ENCODE results near the gene MYCN. TPM values are rescaled to one million over a fixed set of nuclear protein-coding genes. Genes with fewer than 3 reads are reported as not detected.
"Not testable (repeated sequence)": the region's sequence is repeated elsewhere in the genome, so short reads cannot be mapped to it uniquely, and the experiment has no call there.

Gene MYCN
- total RNA-seq, 2 experiments from 2014 or later, result 0.16 to 0.22 TPM

- H3K27me3 Mint-ChIP-seq, result no peaks in the 10 kb centered on the region
- H3K4me1 Mint-ChIP-seq (ENCODE audit: low read depth), result no peaks in the 10 kb centered on the region
- ChIA-PET POLR2A (no interaction called here), CTCF (no interaction called here)
- no peak for ATAC-seq
- no peaks in the 10 kb centered on the region for H3K9me3 Mint-ChIP-seq
- intact Hi-C loops (cut with micrococcal nuclease), result no loop called here
- H3K4me3 Mint-ChIP-seq, result no peak overlapping the region
- no peak overlapping the region for H3K27ac Mint-ChIP-seq
- H3K36me3 Mint-ChIP-seq (ENCODE audit: low read depth), result no peaks in the 10 kb centered on the region
- no peak for TF ChIP-seq CTCF (IDR thresholded peaks at IDR 0.05)
- DNase-seq, result no peak
Observed at GRCh38 chr2:15920696-15921095, 19.7 kb upstream of the MYCN start.

GRCh38 chr2:15923597-15923996 is 16.8 kb upstream of the MYCN start:
- CTCF ChIA-PET, result no interaction called here
- DNase-seq (no peak), ATAC-seq (no peak)
- peaks cover 1% of the 10 kb centered on the region for H3K27me3 Mint-ChIP-seq
- H3K4me1 Mint-ChIP-seq (ENCODE audit: low read depth), result no peaks in the 10 kb centered on the region
- intact Hi-C loops (cut with micrococcal nuclease), result no loop called here
- POLR2A ChIA-PET, result no interaction called here
- H3K27ac Mint-ChIP-seq, result no peak overlapping the region
- TF ChIP-seq CTCF (IDR thresholded peaks at IDR 0.05), result no peak
- H3K4me3 Mint-ChIP-seq, result no peak overlapping the region
- H3K36me3 Mint-ChIP-seq (ENCODE audit: low read depth), result no peaks in the 10 kb centered on the region
- no peaks in the 10 kb centered on the region for H3K9me3 Mint-ChIP-seq

- Mint-ChIP-seq H3K4me1 (ENCODE audit: low read depth) (no peaks in the 10 kb centered on the region), H3K4me3 (no peak overlapping the region), H3K9me3 (no peaks in the 10 kb centered on the region), H3K27ac (no peak overlapping the region), H3K36me3 (ENCODE audit: low read depth) (no peaks in the 10 kb centered on the region), H3K27me3 (peaks cover 1% of the 10 kb centered on the region)
- intact Hi-C loops (cut with micrococcal nuclease), result no loop called here
- DNase-seq (no peak), ATAC-seq (no peak)
- POLR2A ChIA-PET, result no interaction called here
- CTCF ChIA-PET, result no interaction called here
- no peak for TF ChIP-seq CTCF (IDR thresholded peaks at IDR 0.05)
Observed at GRCh38 chr2:15925819-15926218, 14.5 kb upstream of the MYCN start.

GRCh38 chr2:15926252-15926651 is 14.1 kb upstream of the MYCN start:
- intact Hi-C loops (cut with micrococcal nuclease), result no loop called here
- Mint-ChIP-seq H3K9me3 (no peaks in the 10 kb centered on the region), H3K4me1 (ENCODE audit: low read depth) (no peaks in the 10 kb centered on the region), H3K36me3 (ENCODE audit: low read depth) (no peaks in the 10 kb centered on the region), H3K27ac (no peak overlapping the region), H3K27me3 (peaks cover 1% of the 10 kb centered on the region), H3K4me3 (no peak overlapping the region)
- ATAC-seq (no peak), DNase-seq (no peak)
- POLR2A ChIA-PET, result no interaction called here
- CTCF ChIA-PET, result no interaction called here
- TF ChIP-seq CTCF (IDR thresholded peaks at IDR 0.05), result no peak

GRCh38 chr2:15927551-15928218 is 12.7 kb upstream of the MYCN start:
- intact Hi-C loops (cut with micrococcal nuclease), result no loop called here
- Mint-ChIP-seq H3K27me3 (peaks cover 1% of the 10 kb centered on the region), H3K4me1 (ENCODE audit: low read depth) (no peaks in the 10 kb centered on the region), H3K9me3 (no peaks in the 10 kb centered on the region), H3K36me3 (ENCODE audit: low read depth) (no peaks in the 10 kb centered on the region), H3K27ac (no peak overlapping the region), H3K4me3 (no peak overlapping the region)
- ChIA-PET POLR2A (interaction anchor here (1.2 kb wide), 1 partner anchor 15 kb away, joined by 3 read pairs; no protein-coding TSS in a partner anchor), CTCF (no interaction called here)
- ATAC-seq (no peak), DNase-seq (no peak)
- TF ChIP-seq CTCF (IDR thresholded peaks at IDR 0.05), result no peak

GRCh38 chr2:15929008-15929407 is 11.3 kb upstream of the MYCN start:
- H3K27ac Mint-ChIP-seq; DNase-seq; intact Hi-C loops (cut with micrococcal nuclease); ATAC-seq; H3K4me1 Mint-ChIP-seq (ENCODE audit: low read depth); H3K27me3 Mint-ChIP-seq; H3K9me3 Mint-ChIP-seq; H3K36me3 Mint-ChIP-seq (ENCODE audit: low read depth); H3K4me3 Mint-ChIP-seq; POLR2A ChIA-PET: not testable (repeated sequence)
- CTCF ChIA-PET, result interaction anchor here (0.7 kb wide), 1 partner anchor 10 kb away, joined by 3 read pairs; no protein-coding TSS in a partner anchor
